GM19023 (cell line): ENCODE data around the gene MINDY4B.
A peak's percentile ranks its signal among the peaks of the same experiment; 100 is the strongest.

ENCODE experiments used
- ATAC-seq: cut with Tn5 transposase; IDR thresholded peaks from one replicate; pipeline ENCODE4 v1.9.1; 2021; ENCODE audit warnings: mild to moderate bottlenecking, moderate library complexity; ENCODE audit not compliant: unreplicated experiment

Gene MINDY4B

GRCh38 chr3:150905339-150905738 lies at the start of gene MINDY4B:
TSS of gene MINDY4B (minus strand) at chr3:150905439. CDS start at chr3:150905439, 0 bp downstream.
- no peak for ATAC-seq

GRCh38 chr3:150951923-150952322 lies 46.7 kb upstream of the MINDY4B start:
- no peak for ATAC-seq

GRCh38 chr3:150945226-150946032 lies 40.2 kb upstream of the MINDY4B start:
- ATAC-seq = no peak

GRCh38 chr3:150942221-150942620 lies 37.0 kb upstream of the MINDY4B start:
- no peak for ATAC-seq

- no peak for ATAC-seq
Observed at GRCh38 chr3:150936693-150937092, 31.5 kb upstream of the MINDY4B start.

- no peak for ATAC-seq
Observed at GRCh38 chr3:150933473-150933995, 28.3 kb upstream of the MINDY4B start.

- ATAC-seq = no peak
Observed at GRCh38 chr3:150931745-150932144, 26.5 kb upstream of the MINDY4B start.

GRCh38 chr3:150930839-150931238 lies 25.6 kb upstream of the MINDY4B start:
- ATAC-seq = no peak

- no peak for ATAC-seq
Observed at GRCh38 chr3:150928234-150928633, 23.0 kb upstream of the MINDY4B start.

GRCh38 chr3:150926328-150926727 lies 21.1 kb upstream of the MINDY4B start:
- ATAC-seq = no peak

GRCh38 chr3:150925751-150926201 lies 20.5 kb upstream of the MINDY4B start:
- peak; percentile 82 for ATAC-seq

- ATAC-seq = no peak
Observed at GRCh38 chr3:150922611-150923010, 17.4 kb upstream of the MINDY4B start.

- ATAC-seq = no peak
Observed at GRCh38 chr3:150921209-150921608, 16.0 kb upstream of the MINDY4B start.

- no peak for ATAC-seq
Observed at GRCh38 chr3:150920236-150920635, 15.0 kb upstream of the MINDY4B start.

- ATAC-seq = no peak
Observed at GRCh38 chr3:150917951-150918350, 12.7 kb upstream of the MINDY4B start.

- ATAC-seq = no peak
Observed at GRCh38 chr3:150913133-150913922, 8.1 kb upstream of the MINDY4B start.

- ATAC-seq = no peak
Observed at GRCh38 chr3:150912501-150912900, 7.3 kb upstream of the MINDY4B start.

GRCh38 chr3:150911771-150912170 lies 6.5 kb upstream of the MINDY4B start:
- ATAC-seq = no peak

- ATAC-seq = no peak
Observed at GRCh38 chr3:150906461-150906860, 1.2 kb upstream of the MINDY4B start.

GRCh38 chr3:150905746-150906145 lies 507 bp upstream of the MINDY4B start:
- ATAC-seq = no peak

- ATAC-seq = no peak
Observed at GRCh38 chr3:150902988-150903387, 2.3 kb downstream of the MINDY4B start.

GRCh38 chr3:150901793-150902192 lies 3.4 kb downstream of the MINDY4B start:
- no peak for ATAC-seq
